Thyroid gland (tissue), 4 donors: ENCODE results near the gene CCNQ.

Experiments
- POLR2A ChIP-seq, 2 donors: fragments of 450-650 bp; IDR thresholded peaks; one replicate each; pipeline ENCODE4 v1.6.1; 2017; ENCODE audit warnings: antibody characterized with exemption in 2 of 2, mild to moderate bottlenecking in 2 of 2, moderate library complexity in 1 of 2
- TF ChIP-seq, protein P1 (sequence below), 6 experiments: fragments of 200-600 bp in 3 of 6; fragments of 450-650 bp in 3 of 6; sonication (generic) in 3 of 6; IDR thresholded peaks; one replicate each; pipeline ENCODE4 v1.5.1; 2016 to 2019; ENCODE audit warnings: antibody characterized with exemption in 6 of 6, mild to moderate bottlenecking in 2 of 6, inconsistent platforms in 1 of 6, moderate library complexity in 1 of 6

DNA sequence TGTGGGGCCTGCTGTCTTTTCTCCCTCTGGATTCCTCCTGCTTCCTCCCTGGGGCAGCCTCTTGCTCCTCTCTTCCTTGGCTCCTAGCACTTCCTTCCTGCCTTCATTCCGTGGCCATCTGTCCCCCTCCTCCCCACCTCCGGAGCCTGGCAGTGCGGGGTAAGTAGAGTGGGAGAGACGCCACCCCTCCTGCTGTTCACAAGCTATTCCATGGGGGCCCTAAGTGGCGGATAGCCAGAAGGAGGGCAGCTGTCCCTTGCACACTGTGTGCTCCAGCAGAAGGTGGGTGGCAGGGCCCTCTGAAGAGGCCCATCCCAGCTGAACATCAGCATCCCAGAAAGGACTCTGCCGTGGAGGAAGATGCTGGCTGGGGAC is 27.4 kb downstream of the CCNQ start:
- TF ChIP-seq POLR2A (IDR thresholded peaks at IDR 0.05), result no peak
- TF ChIP-seq, protein P1, sequence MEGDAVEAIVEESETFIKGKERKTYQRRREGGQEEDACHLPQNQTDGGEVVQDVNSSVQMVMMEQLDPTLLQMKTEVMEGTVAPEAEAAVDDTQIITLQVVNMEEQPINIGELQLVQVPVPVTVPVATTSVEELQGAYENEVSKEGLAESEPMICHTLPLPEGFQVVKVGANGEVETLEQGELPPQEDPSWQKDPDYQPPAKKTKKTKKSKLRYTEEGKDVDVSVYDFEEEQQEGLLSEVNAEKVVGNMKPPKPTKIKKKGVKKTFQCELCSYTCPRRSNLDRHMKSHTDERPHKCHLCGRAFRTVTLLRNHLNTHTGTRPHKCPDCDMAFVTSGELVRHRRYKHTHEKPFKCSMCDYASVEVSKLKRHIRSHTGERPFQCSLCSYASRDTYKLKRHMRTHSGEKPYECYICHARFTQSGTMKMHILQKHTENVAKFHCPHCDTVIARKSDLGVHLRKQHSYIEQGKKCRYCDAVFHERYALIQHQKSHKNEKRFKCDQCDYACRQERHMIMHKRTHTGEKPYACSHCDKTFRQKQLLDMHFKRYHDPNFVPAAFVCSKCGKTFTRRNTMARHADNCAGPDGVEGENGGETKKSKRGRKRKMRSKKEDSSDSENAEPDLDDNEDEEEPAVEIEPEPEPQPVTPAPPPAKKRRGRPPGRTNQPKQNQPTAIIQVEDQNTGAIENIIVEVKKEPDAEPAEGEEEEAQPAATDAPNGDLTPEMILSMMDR (IDR thresholded peaks at IDR 0.05), result no peak
